Glutamatergic neuron (in vitro differentiated cells): ENCODE data around the gene H1-8. TPM values are rescaled to one million over a fixed set of nuclear protein-coding genes. Genes with fewer than 3 reads are reported as not detected.

Experiments
- DNase-seq: peaks from one replicate; pipeline ENCODE4 v3.0.0; 2022
- H3K27ac Mint-ChIP-seq: one replicate; pipeline ENCODE4 v1.8.0; 2020; ENCODE audit warnings: mild to moderate bottlenecking, mixed read lengths, inconsistent platforms; ENCODE audit not compliant: unreplicated experiment
- H3K27me3 Mint-ChIP-seq: one replicate; pipeline ENCODE4 v1.8.0; 2020; ENCODE audit warnings: mild to moderate bottlenecking, moderate library complexity, mixed read lengths, inconsistent platforms; ENCODE audit not compliant: unreplicated experiment
- H3K36me3 Mint-ChIP-seq: one replicate; pipeline ENCODE4 v1.8.0; 2020; ENCODE audit warnings: mild to moderate bottlenecking, mixed read lengths, inconsistent platforms; ENCODE audit not compliant: unreplicated experiment
- H3K4me1 Mint-ChIP-seq: one replicate; pipeline ENCODE4 v1.8.0; 2020; ENCODE audit warnings: mild to moderate bottlenecking, low read depth, mixed read lengths, inconsistent platforms; ENCODE audit not compliant: unreplicated experiment
- H3K4me3 Mint-ChIP-seq: one replicate; pipeline ENCODE4 v1.8.0; 2020; ENCODE audit warnings: mild to moderate bottlenecking, mixed read lengths, inconsistent platforms; ENCODE audit not compliant: unreplicated experiment
- H3K9me3 Mint-ChIP-seq: one replicate; pipeline ENCODE4 v1.8.0; 2020; ENCODE audit warnings: mild to moderate bottlenecking, moderate library complexity, mixed read lengths, inconsistent platforms; ENCODE audit not compliant: unreplicated experiment
- total RNA-seq: library from RNA; stranded (reverse); fragmentation: NEBNext Ultra II Directional; extraction: Animal tissue kit (Norgen Biotek cat#: 25700); gene quantifications from one replicate; pipeline ENCODE4 v1.2.1, GENCODE V29; 2021; ENCODE audit not compliant: unreplicated experiment
- TF ChIP-seq, protein P1 (sequence below): fragments of 200-600 bp; sonication (generic); IDR thresholded peaks from one replicate; pipeline ENCODE4 v1.5.0; 2021; ENCODE audit not compliant: partially characterized antibody, unreplicated experiment

H1-8 gene
- total RNA-seq, 1 donor from 2014 or later: not detected

DNA sequence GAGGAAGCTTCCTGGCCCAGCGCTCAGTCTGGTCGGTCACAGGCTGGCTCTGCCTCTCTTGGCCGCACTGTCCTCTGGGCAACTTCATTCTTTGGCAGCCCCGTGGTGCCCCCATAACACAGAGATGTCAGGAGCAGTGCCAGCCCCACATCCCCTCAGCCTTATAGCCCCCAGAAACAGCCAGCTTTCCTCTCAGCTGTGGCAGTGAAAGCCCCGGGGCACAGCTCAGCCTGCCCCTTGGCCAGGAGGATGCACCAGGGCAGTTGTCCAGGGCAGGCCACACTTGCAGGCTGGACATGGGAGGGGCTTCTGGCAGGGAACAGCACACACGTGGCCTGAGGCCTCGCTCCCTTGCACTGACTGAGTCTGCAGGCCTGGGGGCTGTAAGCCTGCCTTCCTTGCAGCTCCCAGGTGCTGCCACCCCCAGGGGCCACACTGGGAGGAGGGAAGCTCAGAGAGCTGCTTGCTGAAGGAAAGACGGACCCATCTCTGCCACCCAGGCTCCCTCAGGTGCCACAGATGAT, 24.9 kb upstream of the H1-8 start:
- DNase-seq: no peak
- TF ChIP-seq, protein P1, sequence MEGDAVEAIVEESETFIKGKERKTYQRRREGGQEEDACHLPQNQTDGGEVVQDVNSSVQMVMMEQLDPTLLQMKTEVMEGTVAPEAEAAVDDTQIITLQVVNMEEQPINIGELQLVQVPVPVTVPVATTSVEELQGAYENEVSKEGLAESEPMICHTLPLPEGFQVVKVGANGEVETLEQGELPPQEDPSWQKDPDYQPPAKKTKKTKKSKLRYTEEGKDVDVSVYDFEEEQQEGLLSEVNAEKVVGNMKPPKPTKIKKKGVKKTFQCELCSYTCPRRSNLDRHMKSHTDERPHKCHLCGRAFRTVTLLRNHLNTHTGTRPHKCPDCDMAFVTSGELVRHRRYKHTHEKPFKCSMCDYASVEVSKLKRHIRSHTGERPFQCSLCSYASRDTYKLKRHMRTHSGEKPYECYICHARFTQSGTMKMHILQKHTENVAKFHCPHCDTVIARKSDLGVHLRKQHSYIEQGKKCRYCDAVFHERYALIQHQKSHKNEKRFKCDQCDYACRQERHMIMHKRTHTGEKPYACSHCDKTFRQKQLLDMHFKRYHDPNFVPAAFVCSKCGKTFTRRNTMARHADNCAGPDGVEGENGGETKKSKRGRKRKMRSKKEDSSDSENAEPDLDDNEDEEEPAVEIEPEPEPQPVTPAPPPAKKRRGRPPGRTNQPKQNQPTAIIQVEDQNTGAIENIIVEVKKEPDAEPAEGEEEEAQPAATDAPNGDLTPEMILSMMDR: no peak
- Mint-ChIP-seq H3K36me3 (peaks cover 4% of the 10 kb centered on the region), H3K4me1 (peaks cover 12% of the 10 kb centered on the region), H3K27me3 (peaks cover 18% of the 10 kb centered on the region), H3K4me3 (no peak overlapping the region), H3K27ac (no peak overlapping the region), H3K9me3 (peaks cover 6% of the 10 kb centered on the region)

DNA sequence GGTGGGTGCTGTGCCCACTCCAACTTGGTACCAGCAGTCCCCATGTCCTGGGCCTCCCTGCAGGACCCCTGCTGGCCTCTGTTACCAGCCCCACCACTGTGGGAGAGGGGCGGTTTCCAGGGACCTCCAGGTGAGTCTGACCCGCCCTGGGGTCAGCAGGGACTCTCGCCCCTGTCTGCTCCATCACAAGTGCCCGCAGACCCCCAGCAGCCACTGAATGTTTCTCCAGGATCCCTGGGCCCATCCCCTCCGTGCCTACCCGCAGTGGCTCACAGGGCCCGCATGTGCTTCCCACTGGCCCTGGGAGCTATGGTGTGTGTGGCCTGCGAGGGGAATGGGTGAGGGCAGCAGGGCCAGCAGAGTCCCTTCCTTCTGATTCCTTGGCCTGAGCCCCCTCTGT, 24.4 kb upstream of the H1-8 start:
- H3K27me3 Mint-ChIP-seq: peaks cover 20% of the 10 kb centered on the region
- no peak overlapping the region for H3K4me3 Mint-ChIP-seq
- no peak overlapping the region for H3K27ac Mint-ChIP-seq
- peaks cover 12% of the 10 kb centered on the region for H3K4me1 Mint-ChIP-seq
- peaks cover 4% of the 10 kb centered on the region for H3K36me3 Mint-ChIP-seq
- TF ChIP-seq, protein P1: no peak
- DNase-seq: no peak
- peaks cover 6% of the 10 kb centered on the region for H3K9me3 Mint-ChIP-seq

DNA sequence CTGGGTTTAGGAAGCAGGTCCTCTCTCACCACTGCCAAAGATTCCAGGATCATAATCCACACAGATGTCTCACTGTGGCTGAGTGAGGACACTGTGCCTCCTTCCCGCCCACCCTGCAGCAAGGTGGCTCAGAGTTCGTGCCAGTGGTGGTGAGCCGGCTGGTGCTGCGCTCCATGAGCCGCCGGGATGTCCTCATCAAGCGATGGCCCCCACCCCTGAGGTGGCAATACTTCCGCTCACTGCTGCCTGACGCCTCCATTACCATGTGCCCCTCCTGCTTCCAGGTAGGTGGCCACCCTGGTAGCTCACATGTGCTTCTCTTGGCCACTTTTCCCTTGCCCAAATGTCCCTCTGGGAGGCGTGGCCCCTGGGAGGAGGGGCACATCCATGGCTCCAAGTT, 23.5 kb upstream of the H1-8 start:
- peaks cover 20% of the 10 kb centered on the region for H3K27me3 Mint-ChIP-seq
- H3K4me3 Mint-ChIP-seq: no peak overlapping the region
- peaks cover 4% of the 10 kb centered on the region for H3K36me3 Mint-ChIP-seq
- no peak for DNase-seq
- TF ChIP-seq, protein P1: no peak
- peaks cover 12% of the 10 kb centered on the region for H3K4me1 Mint-ChIP-seq
- H3K9me3 Mint-ChIP-seq: peaks cover 6% of the 10 kb centered on the region
- H3K27ac Mint-ChIP-seq: no peak overlapping the region

DNA sequence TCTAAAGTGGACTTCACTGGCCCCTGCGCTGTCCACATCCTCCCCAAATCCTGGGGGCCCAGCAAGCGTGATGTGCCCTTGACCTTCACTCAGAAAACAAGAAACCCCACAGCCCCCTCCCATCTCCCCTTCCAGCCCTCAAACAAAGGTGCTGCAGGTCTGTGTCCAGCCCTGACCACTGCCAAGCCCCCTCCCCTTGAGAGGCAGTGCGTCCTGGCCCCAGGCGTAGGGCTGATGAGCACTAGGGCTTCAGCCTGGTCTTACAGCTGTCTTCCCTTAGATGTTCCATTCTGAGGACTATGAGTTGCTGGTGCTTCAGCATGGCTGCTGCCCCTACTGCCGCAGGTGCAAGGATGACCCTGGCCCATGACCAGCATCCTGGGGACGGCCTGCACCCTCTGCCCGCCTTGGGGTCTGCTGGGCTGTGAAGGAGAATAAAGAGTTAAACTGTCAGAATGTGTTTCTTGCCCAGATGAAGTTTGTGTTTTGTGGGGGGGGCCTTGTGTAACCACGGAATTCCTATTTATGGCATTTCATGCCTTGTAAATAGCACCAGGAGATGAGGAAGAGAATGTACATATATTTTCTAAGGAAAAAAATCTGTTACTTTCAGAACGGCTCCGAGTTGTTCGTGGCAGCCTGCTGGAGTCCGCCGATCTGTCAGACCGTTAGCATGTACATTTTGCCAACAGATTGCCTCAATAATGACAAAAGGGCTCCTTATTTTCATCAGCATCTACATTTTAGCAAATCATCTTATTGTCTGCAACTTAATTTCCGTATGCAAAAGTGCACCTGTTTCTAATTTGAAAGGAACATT, 22.9 kb upstream of the H1-8 start:
- Mint-ChIP-seq H3K4me3 (peak overlapping the region; percentile 39), H3K27me3 (peaks cover 20% of the 10 kb centered on the region), H3K27ac (no peak overlapping the region), H3K36me3 (peaks cover 4% of the 10 kb centered on the region), H3K9me3 (peaks cover 6% of the 10 kb centered on the region), H3K4me1 (peaks cover 12% of the 10 kb centered on the region)
- DNase-seq: no peak
- TF ChIP-seq, protein P1: no peak

DNA sequence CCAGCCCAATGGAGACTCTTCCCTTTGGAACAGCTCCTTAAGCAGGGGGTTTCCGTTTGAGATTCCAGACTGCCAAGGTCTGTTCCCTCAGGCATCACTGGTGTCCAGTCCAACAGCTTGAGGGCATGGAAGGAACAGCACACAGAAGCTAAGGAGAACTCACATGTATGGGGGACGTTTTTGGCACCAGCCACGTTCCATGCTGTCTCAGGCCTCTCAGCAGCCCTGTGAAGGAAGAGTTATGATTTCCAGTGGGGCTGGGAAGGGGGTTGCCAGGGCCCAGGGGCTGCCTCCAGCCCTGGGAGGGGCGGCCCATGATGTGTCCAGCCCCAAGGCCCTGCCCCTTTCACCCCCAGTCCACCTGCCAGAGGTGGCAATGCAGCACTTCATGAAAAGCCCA, 22.0 kb upstream of the H1-8 start:
- H3K9me3 Mint-ChIP-seq: peaks cover 4% of the 10 kb centered on the region
- DNase-seq: no peak
- H3K4me1 Mint-ChIP-seq: peaks cover 12% of the 10 kb centered on the region
- peaks cover 18% of the 10 kb centered on the region for H3K27me3 Mint-ChIP-seq
- TF ChIP-seq, protein P1: no peak
- no peak overlapping the region for H3K4me3 Mint-ChIP-seq
- no peak overlapping the region for H3K27ac Mint-ChIP-seq
- H3K36me3 Mint-ChIP-seq: peaks cover 4% of the 10 kb centered on the region
